GM12878 (cell line): ENCODE results near the gene INPP4B. TPM values are rescaled to one million over a fixed set of nuclear protein-coding genes. Genes with fewer than 3 reads are reported as not detected.

Experiments
- ATAC-seq: fragments of 200-7000 bp; cut with Tn5 transposase; 3 replicates; pipeline ENCODE4 v1.9.1; 2020; ENCODE audit warnings: mild to moderate bottlenecking, moderate library complexity
- BruUV-seq: library from RNA; stranded (reverse); fragments of 400-500 nt; replicated peaks from 2 replicates; lab custom pipeline; 2021; lab: Mats Ljungman, UMichigan
- CTCF ChIA-PET: fragments of 300-600 bp; sonication (Branson Sonifier 250); formaldehyde crosslinking; extraction: SDS; loops from one replicate; lab custom pipeline; 2021; ENCODE audit warnings: inconsistent platforms; lab: Yijun Ruan, JAX
- POLR2A ChIA-PET: fragments of 350-600 bp; formaldehyde crosslinking; extraction: SDS; loops from one replicate; lab custom pipeline; 2021; ENCODE audit warnings: inconsistent platforms; lab: Charles Lee
- RAD21 ChIA-PET: fragments of 300-600 bp; sonication (Branson Sonifier 250); formaldehyde crosslinking; loops from one replicate; lab custom pipeline; 2023; ENCODE audit warnings: antibody characterized with exemption; ENCODE audit not compliant: unreplicated experiment; lab: Charles Lee
- SMC1A ChIA-PET: fragments of 300-600 bp; sonication (Branson Sonifier 250); formaldehyde crosslinking; loops from one replicate; lab custom pipeline; 2023; ENCODE audit not compliant: unreplicated experiment, uncharacterized antibody; lab: Charles Lee
- DNase-seq: peaks from one replicate; pipeline ENCODE4 v3.0.0-alpha.2; 2011; ENCODE audit warnings: low read depth, low spot score
- FAIRE-seq: peaks from 3 replicates; lab custom pipeline; 2011; peaks lifted over from hg19 to GRCh38; lab: Jason Lieb, UNC
- H2AFZ ChIP-seq: 2 replicates; pipeline ENCODE4 v1.6.0; 2011; ENCODE audit warnings: low read depth, low read length, control low read depth; ENCODE audit not compliant: control insufficient read depth
- H3K27ac ChIP-seq: 2 replicates; pipeline ENCODE4 v1.5.1; 2011; ENCODE audit warnings: control low read depth; ENCODE audit not compliant: control insufficient read depth, insufficient read depth
- H3K27me3 ChIP-seq, 2 experiments: replicated peaks in 1 of 2; 2 replicates each; pipeline versions ENCODE4 v1.6.0 to v1.6.1; 2011; ENCODE audit warnings: low read length in 1 of 2; ENCODE audit not compliant: control insufficient read depth in 2 of 2, insufficient read depth in 2 of 2
- H3K36me3 ChIP-seq, 2 experiments: 2 replicates each; pipeline ENCODE4 v1.5.1; 2011; ENCODE audit warnings: low read length in 1 of 2; ENCODE audit not compliant: control insufficient read depth in 2 of 2, insufficient read depth in 2 of 2
- H3K4me1 ChIP-seq: 2 replicates; pipeline ENCODE4 v1.6.1; 2011; ENCODE audit warnings: mild to moderate bottlenecking, low read length, moderate library complexity, mixed read lengths; ENCODE audit not compliant: control insufficient read depth, insufficient read depth
- H3K4me2 ChIP-seq: 2 replicates; pipeline ENCODE4 v1.6.0; 2011; ENCODE audit warnings: control low read depth; ENCODE audit not compliant: control insufficient read depth, insufficient read depth
- H3K4me3 ChIP-seq: fragments of 200-600 bp; sonication (generic); 2 replicates; pipeline ENCODE4 v1.5.1; 2016
- H3K79me2 ChIP-seq: 2 replicates; pipeline ENCODE4 v1.6.0; 2011; ENCODE audit warnings: low read length; ENCODE audit not compliant: control insufficient read depth, insufficient read depth
- H3K9ac ChIP-seq: 2 replicates; pipeline ENCODE4 v1.8.0; 2011; ENCODE audit warnings: low read length, control low read depth, mixed read lengths; ENCODE audit not compliant: control insufficient read depth, insufficient read depth
- H3K9me3 ChIP-seq: replicated peaks from 3 replicates; pipeline ENCODE4 v1.5.1; 2011; ENCODE audit warnings: mild to moderate bottlenecking, low read length; ENCODE audit not compliant: control insufficient read depth, insufficient read depth
- H4K20me1 ChIP-seq: 2 replicates; pipeline ENCODE4 v1.6.0; 2011; ENCODE audit not compliant: control insufficient read depth, insufficient read depth
- CBX5 ChIP-seq: sonication (generic); IDR thresholded peaks from 2 replicates; pipeline ENCODE4 v1.6.1; 2016; ENCODE audit warnings: low read depth, moderate library complexity, mild to moderate bottlenecking, inconsistent platforms
- CEBPZ ChIP-seq: fragments of 150-350 bp; IDR thresholded peaks from 2 replicates; pipeline ENCODE4 v1.6.1; 2016; ENCODE audit warnings: low read depth, low read length
- E2F8 ChIP-seq: fragments of 450-650 bp; IDR thresholded peaks from 2 replicates; pipeline ENCODE4 v1.6.1; 2018; ENCODE audit warnings: mild to moderate bottlenecking, low read depth, moderate library complexity; ENCODE audit not compliant: partially characterized antibody
- FOXM1 ChIP-seq: IDR thresholded peaks from 2 replicates; pipeline ENCODE4 v1.6.1; 2012; ENCODE audit warnings: low read depth, mild to moderate bottlenecking, inconsistent platforms, low read length, moderate library complexity
- HCFC1 ChIP-seq: fragments of 150-350 bp; IDR thresholded peaks from 2 replicates; pipeline ENCODE4 v1.6.1; 2014; ENCODE audit warnings: low read length
- IRF3 ChIP-seq: fragments of 450-650 bp; IDR thresholded peaks from 2 replicates; pipeline ENCODE4 v1.6.1; 2014; ENCODE audit warnings: mild to moderate bottlenecking
- IRF4 ChIP-seq: IDR thresholded peaks from 2 replicates; pipeline ENCODE4 v1.6.1; 2011; ENCODE audit warnings: low read depth, low read length
- IRF5 ChIP-seq: fragments of 450-650 bp; IDR thresholded peaks from 2 replicates; pipeline ENCODE4 v1.6.1; 2017; ENCODE audit warnings: borderline replicate concordance
- KLF5 ChIP-seq: fragments of 450-650 bp; IDR thresholded peaks from 2 replicates; pipeline ENCODE4 v1.6.1; 2014; ENCODE audit warnings: mild to moderate bottlenecking; ENCODE audit not compliant: partially characterized antibody
- LARP7 ChIP-seq: fragments of 450-650 bp; IDR thresholded peaks from 2 replicates; pipeline ENCODE4 v1.6.1; 2017; ENCODE audit warnings: mild to moderate bottlenecking
- ZNF207 ChIP-seq: fragments of 450-650 bp; IDR thresholded peaks from 2 replicates; pipeline ENCODE4 v1.6.1; 2014; ENCODE audit warnings: antibody characterized with exemption, mild to moderate bottlenecking, borderline replicate concordance
- ZNF24 ChIP-seq: fragments of 450-650 bp; IDR thresholded peaks from 2 replicates; pipeline ENCODE4 v1.6.1; 2017; ENCODE audit warnings: antibody characterized with exemption, mild to moderate bottlenecking
- WGBS: methylation state at CpG from one replicate; pipeline ENCODE4 v1.1.6; 2016; ENCODE audit warnings: low lambda C conversion rate; ENCODE audit not compliant: insufficient replicate concordance, insufficient coverage; ENCODE audit errors: missing lambda C conversion rate; 5-methylcytosine and 5-hydroxymethylcytosine counted together
- in situ Hi-C: fragments of 300-500 bp; cut with MboI; formaldehyde crosslinking; loops from 9 replicates; pipeline ENCODE4 v1.14.3; 2018; ENCODE audit warnings: mixed read lengths
- intact Hi-C: fragments of 100-400 bp; cut with micrococcal nuclease; formaldehyde crosslinking; loops from one replicate; pipeline ENCODE4 v1.14.2; 2022; ENCODE audit not compliant: unreplicated experiment
- polyA plus RNA-seq, 11 experiments: library from polyadenylated mRNA; depleted of rRNA in 4 of 11; unstranded in 6 of 11; stranded (reverse) in 5 of 11; fragments of >200 nt; fragmentation: Nextera tagmentation in 4 of 11; fragmentation: Illumina TruSeq in 1 of 11; extraction: Ambion mirVana in 4 of 11; extraction: Trizol in 1 of 11; gene quantifications; 1 replicate in 1 of 11; 2 replicates in 10 of 11; pipeline versions ENCODE4 v1.2.1 to v1.2.3, GENCODE V29; 2011 to 2016; ENCODE audit warnings: inconsistent platforms in 2 of 11, missing spikeins in 2 of 11, low read depth in 1 of 11
- total RNA-seq, 4 experiments: library from RNA; depleted of rRNA in 3 of 4; stranded (reverse); fragments of >200 nt in 3 of 4; fragmentation: Illumina TruSeq in 1 of 4; extraction: Trizol in 1 of 4; gene quantifications; 2 replicates each; pipeline versions ENCODE4 v1.2.1 to v1.2.3, GENCODE V29; 2013 to 2021

INPP4B gene
- total and polyA plus RNA-seq, 10 of the 15 experiments (the other 5 are each of a cell fraction or from before 2014, with no cell fraction given) = 0.53 to 11.2 (median 0.95) TPM

- TF ChIP-seq CEBPZ (no peak), LARP7 (no peak), CBX5 (no peak), IRF3 (no peak)
These were observed 149.6 kb downstream of the INPP4B start (continued) for GRCh38 chr4:142696334-142697122.

GRCh38 chr4:142690406-142691163 lies 155.5 kb downstream of the INPP4B start:
- no peak overlapping the region for H3K4me2 ChIP-seq
- ChIA-PET SMC1A (interaction anchor here (1.1 to 1.4 kb wide), 2 partner anchors 11 to 101 kb away, joined by 3 to 4 read pairs; no protein-coding TSS in a partner anchor), CTCF (interaction anchor here (1.5 to 1.7 kb wide), 2 partner anchors 25 to 29 kb away, joined by 4 read pairs; no protein-coding TSS in a partner anchor), POLR2A (no interaction called here), RAD21 (no interaction called here)
- no TSS peak for BruUV-seq
- no peak for DNase-seq
- no peaks in the 10 kb centered on the region for H3K9me3 ChIP-seq
- intact Hi-C loops = no loop called here
- 14% methylated on average over 4 of the region's 4 CpGs for WGBS
- in situ Hi-C loops = no loop called here
- no peak overlapping the region for H3K27ac ChIP-seq
- no peak overlapping the region for H3K4me3 ChIP-seq
- H4K20me1 ChIP-seq = no peaks in the 10 kb centered on the region
- H2AFZ ChIP-seq = no peak overlapping the region
- no peaks in the 10 kb centered on the region for H3K79me2 ChIP-seq
- H3K4me1 ChIP-seq = no peaks in the 10 kb centered on the region
- H3K27me3 ChIP-seq = no peaks in the 10 kb centered on the region
- no peak for FAIRE-seq
- no peaks in the 10 kb centered on the region for H3K36me3 ChIP-seq
- no peak for ATAC-seq
- no peak overlapping the region for H3K9ac ChIP-seq
- no peak for TF ChIP-seq IRF4
- no peak for TF ChIP-seq KLF5
- no peak for TF ChIP-seq ZNF207
- TF ChIP-seq E2F8 = no peak
- no peak for TF ChIP-seq FOXM1
- TF ChIP-seq IRF5 = no peak
- TF ChIP-seq ZNF24 = no peak
- no peak for TF ChIP-seq HCFC1
